ENCODE measurements around the gene CUTC. TPM values are rescaled to one million over a fixed set of nuclear protein-coding genes. Genes with fewer than 3 reads are reported as not detected.
"Not testable (repeated sequence)": the region's sequence is repeated elsewhere in the genome, so short reads cannot be mapped to it uniquely, and the experiment has no call there.

The CUTC gene
- total and polyA plus RNA-seq, 10 donors: 25.2 to 50.5 (median 38.1) TPM

GRCh38 chr10:99733366-99733765, 1.3 kb downstream of the CUTC start:
- Histone ChIP-seq H3K36me3 (peaks cover 0 to 46% (median 23%) of the 10 kb centered on the region in 6 donors), H3K9me3 (no peaks in the 10 kb centered on the region), H3K4me3 (peak overlapping the region in 7 of 8 donors; percentile 2 to 89 (median 80)), H3K27me3 (replicated peaks in 1 of 7) (no peaks in the 10 kb centered on the region), H3K4me1 (peaks cover 4 to 73% (median 39%) of the 10 kb centered on the region in 6 donors), H3K27ac (peak overlapping the region in 2 of 8 donors; percentile 97 to 98)
- WGBS, 5 donors: 59 to 78% (median 77%) methylated on average over 8 of the region's 8 CpGs
- no peak for TF ChIP-seq POLR2A (IDR thresholded peaks at IDR 0.05)
- TF ChIP-seq, protein P1, sequence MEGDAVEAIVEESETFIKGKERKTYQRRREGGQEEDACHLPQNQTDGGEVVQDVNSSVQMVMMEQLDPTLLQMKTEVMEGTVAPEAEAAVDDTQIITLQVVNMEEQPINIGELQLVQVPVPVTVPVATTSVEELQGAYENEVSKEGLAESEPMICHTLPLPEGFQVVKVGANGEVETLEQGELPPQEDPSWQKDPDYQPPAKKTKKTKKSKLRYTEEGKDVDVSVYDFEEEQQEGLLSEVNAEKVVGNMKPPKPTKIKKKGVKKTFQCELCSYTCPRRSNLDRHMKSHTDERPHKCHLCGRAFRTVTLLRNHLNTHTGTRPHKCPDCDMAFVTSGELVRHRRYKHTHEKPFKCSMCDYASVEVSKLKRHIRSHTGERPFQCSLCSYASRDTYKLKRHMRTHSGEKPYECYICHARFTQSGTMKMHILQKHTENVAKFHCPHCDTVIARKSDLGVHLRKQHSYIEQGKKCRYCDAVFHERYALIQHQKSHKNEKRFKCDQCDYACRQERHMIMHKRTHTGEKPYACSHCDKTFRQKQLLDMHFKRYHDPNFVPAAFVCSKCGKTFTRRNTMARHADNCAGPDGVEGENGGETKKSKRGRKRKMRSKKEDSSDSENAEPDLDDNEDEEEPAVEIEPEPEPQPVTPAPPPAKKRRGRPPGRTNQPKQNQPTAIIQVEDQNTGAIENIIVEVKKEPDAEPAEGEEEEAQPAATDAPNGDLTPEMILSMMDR (IDR thresholded peaks at IDR 0.05 in 8 of 11, conservative IDR thresholded peaks at IDR 0.05 in 3 of 11): no peak
- no peak for TF ChIP-seq POLR2AphosphoS5 (IDR thresholded peaks at IDR 0.05)
- intact Hi-C loops (cut with DNase I; ENCODE audit: low total_unique reads): no loop called here
- no peak for DNase-seq

DNA sequence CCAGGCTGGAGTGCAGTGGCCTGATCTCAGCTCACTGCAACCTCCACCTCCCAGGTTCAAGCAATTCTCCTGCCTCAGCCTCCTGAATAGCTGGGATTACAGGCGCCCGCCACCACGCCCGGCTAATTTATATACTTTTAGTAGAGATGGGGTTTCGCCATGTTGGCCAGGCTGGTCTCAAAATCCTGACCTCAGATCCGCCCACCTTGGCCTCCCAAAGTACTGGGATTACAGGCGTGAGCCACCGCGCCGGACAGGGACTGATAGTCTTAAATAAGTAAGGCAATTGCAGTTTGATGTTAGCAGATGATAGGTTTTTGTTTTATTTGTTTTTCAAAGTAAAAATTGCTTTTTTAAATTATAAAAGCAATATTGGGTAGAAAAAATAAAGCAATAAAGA, 2.1 kb downstream of the CUTC start:
- H3K27ac ChIP-seq; H3K27me3 ChIP-seq (replicated peaks in 1 of 7); H3K9me3 ChIP-seq; DNase-seq; intact Hi-C loops (cut with DNase I; ENCODE audit: low total_unique reads): not testable (repeated sequence)
- Histone ChIP-seq H3K36me3 (peaks cover 0 to 46% (median 28%) of the 10 kb centered on the region in 6 donors), H3K4me1 (peaks cover 4 to 76% (median 39%) of the 10 kb centered on the region in 6 donors), H3K4me3 (peak overlapping the region in 2 of 8 donors; percentile 78 to 89)
- 93 to 98% (median 94%) methylated on average over 10 of the region's 10 CpGs for WGBS, 5 donors

- H3K4me1 ChIP-seq: peaks cover 0 to 29% (median 0%) of the 10 kb centered on the region in 6 donors
- no peak overlapping the region for H3K4me3 ChIP-seq
- WGBS, 5 donors: 96 to 99% (median 97%) methylated on average over 2 of the region's 2 CpGs
- intact Hi-C loops (cut with DNase I; ENCODE audit: low total_unique reads): no loop called here
- H3K27ac ChIP-seq: no peak overlapping the region
- no peak for TF ChIP-seq POLR2AphosphoS5 (IDR thresholded peaks at IDR 0.05)
- TF ChIP-seq POLR2A (IDR thresholded peaks at IDR 0.05): no peak
- TF ChIP-seq, protein P1 (IDR thresholded peaks at IDR 0.05 in 8 of 11, conservative IDR thresholded peaks at IDR 0.05 in 3 of 11): no peak
- DNase-seq: no peak
- H3K9me3 ChIP-seq: peaks cover 0 to 30% (median 23%) of the 10 kb centered on the region in 8 donors
- peaks cover 8 to 99% (median 82%) of the 10 kb centered on the region in 6 donors for H3K36me3 ChIP-seq
- no peaks in the 10 kb centered on the region for H3K27me3 ChIP-seq (replicated peaks in 1 of 7)
These were observed 8.2 kb downstream of the CUTC start for GRCh38 chr10:99740260-99740659.

DNA sequence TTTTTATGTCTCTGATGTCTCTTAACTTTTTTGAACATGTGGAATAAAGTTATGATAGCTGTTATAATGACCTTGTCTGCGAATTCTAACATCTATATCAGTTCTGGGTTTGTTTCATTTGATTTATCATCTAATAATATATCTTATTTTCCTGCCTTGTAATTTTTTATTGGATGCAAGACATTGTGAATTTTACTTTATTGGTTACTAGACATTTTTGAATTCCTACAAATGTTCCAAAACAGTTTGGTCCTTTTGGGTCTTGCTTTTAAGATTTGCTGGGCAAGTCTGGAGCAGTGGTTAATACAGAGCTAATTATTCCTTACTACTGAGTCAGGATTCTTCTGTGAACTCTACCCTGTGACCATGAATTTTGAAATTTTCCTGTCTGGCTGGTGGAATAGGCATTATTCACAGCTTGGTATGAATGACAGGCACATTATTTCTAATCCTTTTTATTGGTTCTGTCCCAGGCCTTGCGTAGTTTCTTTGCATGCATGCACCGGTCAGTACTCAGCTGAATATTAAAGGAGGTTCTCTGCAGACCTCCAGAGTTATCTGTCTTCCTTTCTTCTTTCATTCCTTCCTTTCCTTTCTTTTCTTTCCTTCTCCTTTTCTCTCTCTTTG, 9.0 kb downstream of the CUTC start:
- intact Hi-C loops (cut with DNase I; ENCODE audit: low total_unique reads): no loop called here

More for the DNA sequence above, 9.0 kb downstream of the CUTC start:
- Histone ChIP-seq H3K9me3 (peaks cover 0 to 30% (median 23%) of the 10 kb centered on the region in 8 donors), H3K4me3 (no peak overlapping the region), H3K4me1 (peaks cover 0 to 21% (median 0%) of the 10 kb centered on the region in 6 donors), H3K27me3 (replicated peaks in 1 of 7) (no peaks in the 10 kb centered on the region), H3K36me3 (peaks cover 8 to 100% (median 87%) of the 10 kb centered on the region in 6 donors), H3K27ac (no peak overlapping the region)
- TF ChIP-seq POLR2A (IDR thresholded peaks at IDR 0.05) (no peak), POLR2AphosphoS5 (IDR thresholded peaks at IDR 0.05) (no peak)
- TF ChIP-seq, protein P1 (IDR thresholded peaks at IDR 0.05 in 8 of 11, conservative IDR thresholded peaks at IDR 0.05 in 3 of 11): no peak
- no peak for DNase-seq
- 97 to 99% (median 98%) methylated on average over 3 of the region's 3 CpGs for WGBS, 5 donors

Data from spleen (tissue), 11 donors.